Peyer's patch (tissue), 4 donors: ENCODE data around the gene SPPL3. TPM values are rescaled to one million over a fixed set of nuclear protein-coding genes. Genes with fewer than 3 reads are reported as not detected.
A peak's percentile ranks its signal among the peaks of the same experiment; 100 is the strongest.

Experiments
- DNase-seq, 3 donors: peaks; one replicate each; pipeline ENCODE4 v3.0.0-alpha.2; 2017 to 2019
- H3K27ac ChIP-seq, 4 donors: fragments of 200-600 bp; sonication (generic); one replicate each; pipeline ENCODE4 v1.5.1; 2016 to 2019
- H3K27me3 ChIP-seq, 2 donors: fragments of 200-600 bp; sonication (generic); one replicate each; pipeline ENCODE4 v1.5.1; 2019
- H3K36me3 ChIP-seq, 3 donors: fragments of 200-600 bp; sonication (generic); one replicate each; pipeline ENCODE4 v1.5.1; 2016 to 2019
- H3K4me1 ChIP-seq, 4 donors: fragments of 200-600 bp; sonication (generic); one replicate each; pipeline ENCODE4 v1.5.1; 2016 to 2019
- H3K4me3 ChIP-seq, 4 donors: fragments of 200-600 bp; sonication (generic); 1 replicate in 3 of 4; 2 replicates in 1 of 4; pipeline ENCODE4 v1.5.1; 2016 to 2019; ENCODE audit warnings: mild to moderate bottlenecking in 1 of 4
- H3K9me3 ChIP-seq, 4 donors: fragments of 200-600 bp; sonication (generic); one replicate each; pipeline ENCODE4 v1.5.1; 2016 to 2019; ENCODE audit warnings: mild to moderate bottlenecking in 1 of 4
- CTCF ChIP-seq, 6 experiments: fragments of 450-650 bp in 4 of 6; fragments of 200-600 bp in 2 of 6; sonication (generic) in 1 of 6; IDR thresholded peaks; one replicate each; pipeline ENCODE4 v1.5.1; 2017 to 2019; ENCODE audit warnings: antibody characterized with exemption in 6 of 6, mild to moderate bottlenecking in 3 of 6, moderate library complexity in 1 of 6
- POLR2A ChIP-seq, 2 donors: fragments of 450-650 bp; IDR thresholded peaks; one replicate each; pipeline ENCODE4 v1.5.1; 2017; ENCODE audit warnings: antibody characterized with exemption in 2 of 2, mild to moderate bottlenecking in 2 of 2, moderate library complexity in 2 of 2
- total RNA-seq, 4 donors: library from RNA; depleted of rRNA; stranded (reverse); fragments of >200 nt; gene quantifications; one replicate each; pipeline ENCODE4 v1.1.0, GENCODE V29; 2016

Gene SPPL3
- total RNA-seq, 4 donors from 2014 or later, result 26.4 to 50.2 (median 34.9) TPM

DNA sequence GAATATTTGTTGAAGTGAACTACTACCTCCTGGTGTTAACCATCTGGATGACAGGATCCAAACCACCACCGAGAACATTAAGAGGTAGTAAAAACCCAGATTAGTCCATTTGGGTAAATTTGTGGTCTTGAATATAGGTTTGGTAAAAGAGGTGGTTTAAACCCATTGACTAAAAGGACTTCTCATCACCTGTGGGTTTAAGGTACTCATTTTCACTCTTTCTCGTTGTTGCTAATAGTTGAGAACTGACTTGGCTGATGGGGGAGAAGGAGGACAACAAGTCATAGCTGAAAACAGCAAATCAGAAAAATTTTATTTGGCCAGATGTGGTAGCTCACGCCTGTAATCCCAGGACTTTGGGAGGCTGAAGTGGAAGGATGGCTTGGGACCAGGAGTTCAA is 119.4 kb downstream of the SPPL3 start:
- Histone ChIP-seq H3K9me3 (no peaks in the 10 kb centered on the region), H3K27ac (no peak overlapping the region), H3K4me3 (no peak overlapping the region), H3K36me3 (peaks cover 0 to 28% (median 0%) of the 10 kb centered on the region in 3 donors), H3K27me3 (no peaks in the 10 kb centered on the region), H3K4me1 (no peaks in the 10 kb centered on the region)
- no peak for TF ChIP-seq CTCF (IDR thresholded peaks at IDR 0.05)
- no peak for TF ChIP-seq POLR2A (IDR thresholded peaks at IDR 0.05)
- no peak for DNase-seq

GRCh38 chr12:120783197-120783596 is 121.0 kb downstream of the SPPL3 start:
- TF ChIP-seq CTCF (IDR thresholded peaks at IDR 0.05) (no peak), POLR2A (IDR thresholded peaks at IDR 0.05) (no peak)
- Histone ChIP-seq H3K36me3 (peaks cover 0 to 37% (median 0%) of the 10 kb centered on the region in 3 donors), H3K4me1 (no peaks in the 10 kb centered on the region), H3K4me3 (no peak overlapping the region), H3K27ac (peak overlapping the region in 1 of 4 donors; percentile 47), H3K27me3 (no peaks in the 10 kb centered on the region), H3K9me3 (no peaks in the 10 kb centered on the region)
- no peak for DNase-seq

DNA sequence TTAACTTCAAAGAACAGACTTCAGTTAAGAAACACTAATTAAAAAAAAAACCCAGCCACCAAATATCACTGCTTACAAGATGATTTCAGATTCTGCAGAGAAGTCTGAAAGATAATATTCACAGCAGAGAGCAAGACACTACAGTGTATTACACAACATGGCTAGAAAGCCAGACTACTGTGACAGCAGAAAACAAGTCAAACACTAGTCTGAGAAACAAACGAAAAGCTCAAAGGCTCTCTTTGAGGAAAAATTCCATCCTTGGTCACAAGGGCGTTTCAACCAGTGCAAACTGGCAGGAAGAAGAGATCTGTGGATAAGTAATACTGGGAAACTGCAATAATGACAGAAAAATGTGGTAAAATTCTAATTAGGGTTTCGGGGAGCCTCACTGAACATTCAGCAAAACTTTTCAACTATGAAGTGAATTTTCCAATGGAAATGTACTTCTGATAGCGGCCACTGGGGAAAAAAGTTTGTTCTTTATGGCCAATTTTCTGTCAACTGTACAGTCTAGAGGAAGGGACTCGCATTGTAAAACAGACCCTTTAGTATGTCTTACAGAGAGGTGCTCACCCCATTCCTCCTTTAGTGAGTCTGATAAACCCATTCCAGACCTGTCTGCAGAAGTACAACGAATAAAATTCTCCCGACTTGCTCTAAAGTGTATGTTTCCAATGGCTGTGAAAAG is 128.2 kb downstream of the SPPL3 start:
- TF ChIP-seq POLR2A (IDR thresholded peaks at IDR 0.05), result no peak
- peak in 2 of 6 experiments; percentile 4 to 9 for TF ChIP-seq CTCF (IDR thresholded peaks at IDR 0.05)
- H3K27me3 ChIP-seq, result no peaks in the 10 kb centered on the region
- H3K4me3 ChIP-seq, result no peak overlapping the region
- no peaks in the 10 kb centered on the region for H3K4me1 ChIP-seq
- no peak overlapping the region for H3K27ac ChIP-seq
- DNase-seq, result no peak
- no peaks in the 10 kb centered on the region for H3K9me3 ChIP-seq
- H3K36me3 ChIP-seq, result peaks cover 0 to 53% (median 0%) of the 10 kb centered on the region in 3 donors

DNA sequence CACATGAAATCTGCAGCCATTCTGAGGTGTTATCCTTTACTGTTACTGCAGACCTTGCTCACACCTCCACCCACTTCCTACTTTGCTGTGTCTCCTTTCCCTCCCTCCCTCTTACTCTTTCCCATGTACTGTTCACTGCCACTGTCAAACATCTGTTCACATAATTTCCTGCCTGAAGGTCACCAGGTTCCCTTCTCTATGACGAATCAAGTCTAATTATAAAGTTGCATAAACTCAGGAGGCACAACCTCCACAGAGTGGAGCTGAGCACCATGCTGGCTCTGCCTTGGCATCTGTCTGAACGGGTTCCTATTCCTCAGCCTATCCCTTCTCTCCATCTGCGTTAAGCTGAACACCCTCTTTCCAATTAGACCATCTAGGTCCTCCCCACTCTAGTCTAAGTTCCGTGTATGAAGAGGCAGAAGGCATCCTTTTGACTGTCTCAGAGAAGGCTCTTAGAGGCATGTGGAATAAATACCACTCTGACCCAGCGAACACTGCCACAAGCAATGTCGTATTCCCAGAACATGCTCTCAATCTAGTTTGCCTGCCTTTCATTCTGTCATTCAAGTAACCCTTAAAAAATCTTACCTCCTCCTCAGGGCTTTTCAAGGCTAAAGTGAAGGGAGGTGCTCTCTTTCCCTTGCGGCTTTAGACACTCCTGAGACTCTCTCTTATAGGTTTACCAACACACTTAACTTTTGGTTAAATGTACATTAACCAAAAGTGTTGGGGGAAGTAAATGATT is 129.8 kb downstream of the SPPL3 start:
- DNase-seq, result no peak
- TF ChIP-seq CTCF (IDR thresholded peaks at IDR 0.05) (no peak), POLR2A (IDR thresholded peaks at IDR 0.05) (no peak)
- no peak overlapping the region for H3K4me3 ChIP-seq
- peaks cover 0 to 48% (median 0%) of the 10 kb centered on the region in 3 donors for H3K36me3 ChIP-seq
- H3K27me3 ChIP-seq, result no peaks in the 10 kb centered on the region
- H3K9me3 ChIP-seq, result no peaks in the 10 kb centered on the region
- H3K4me1 ChIP-seq, result no peaks in the 10 kb centered on the region
- H3K27ac ChIP-seq, result no peak overlapping the region

- TF ChIP-seq CTCF (IDR thresholded peaks at IDR 0.05) (no peak), POLR2A (IDR thresholded peaks at IDR 0.05) (no peak)
Observed at GRCh38 chr12:120771097-120771496, 133.1 kb downstream of the SPPL3 start.

More at GRCh38 chr12:120771097-120771496, 133.1 kb downstream of the SPPL3 start:
- Histone ChIP-seq H3K4me3 (no peak overlapping the region), H3K4me1 (peaks cover 0 to 7% (median 0%) of the 10 kb centered on the region in 4 donors), H3K27ac (no peak overlapping the region), H3K27me3 (no peaks in the 10 kb centered on the region), H3K36me3 (peaks cover 0 to 66% (median 0%) of the 10 kb centered on the region in 3 donors), H3K9me3 (no peaks in the 10 kb centered on the region)
- no peak for DNase-seq
